ENCODE measurements around the gene TPRG1. TPM values are rescaled to one million over a fixed set of nuclear protein-coding genes. Genes with fewer than 3 reads are reported as not detected.

TPRG1 gene
- total RNA-seq, 1 experiment from 2014 or later: 0.35 TPM

- Histone ChIP-seq H3K36me3 (replicated peaks; ENCODE audit: control insufficient read depth, insufficient read depth, low read length) (no peaks in the 10 kb centered on the region), H3K27me3 (ENCODE audit: control insufficient read depth, insufficient read depth, low read length) (no peaks in the 10 kb centered on the region), H3K4me3 (ENCODE audit: insufficient read depth, low read depth, low read length) (no peak overlapping the region)
- DNase-seq: no peak
Measured at GRCh38 chr3:189273736-189274135, 102.0 kb downstream of the TPRG1 start.

- no peak overlapping the region for H3K4me3 ChIP-seq (ENCODE audit: insufficient read depth, low read depth, low read length)
- H3K36me3 ChIP-seq (replicated peaks; ENCODE audit: control insufficient read depth, insufficient read depth, low read length): no peaks in the 10 kb centered on the region
- no peaks in the 10 kb centered on the region for H3K27me3 ChIP-seq (ENCODE audit: control insufficient read depth, insufficient read depth, low read length)
- no peak for DNase-seq
Measured at GRCh38 chr3:189275182-189275581, 103.4 kb downstream of the TPRG1 start.

- no peaks in the 10 kb centered on the region for H3K27me3 ChIP-seq (ENCODE audit: control insufficient read depth, insufficient read depth, low read length)
- H3K4me3 ChIP-seq (ENCODE audit: insufficient read depth, low read depth, low read length): no peak overlapping the region
- H3K36me3 ChIP-seq (replicated peaks; ENCODE audit: control insufficient read depth, insufficient read depth, low read length): no peaks in the 10 kb centered on the region
- DNase-seq: no peak
Measured at GRCh38 chr3:189275852-189276251, 104.1 kb downstream of the TPRG1 start.

DNA sequence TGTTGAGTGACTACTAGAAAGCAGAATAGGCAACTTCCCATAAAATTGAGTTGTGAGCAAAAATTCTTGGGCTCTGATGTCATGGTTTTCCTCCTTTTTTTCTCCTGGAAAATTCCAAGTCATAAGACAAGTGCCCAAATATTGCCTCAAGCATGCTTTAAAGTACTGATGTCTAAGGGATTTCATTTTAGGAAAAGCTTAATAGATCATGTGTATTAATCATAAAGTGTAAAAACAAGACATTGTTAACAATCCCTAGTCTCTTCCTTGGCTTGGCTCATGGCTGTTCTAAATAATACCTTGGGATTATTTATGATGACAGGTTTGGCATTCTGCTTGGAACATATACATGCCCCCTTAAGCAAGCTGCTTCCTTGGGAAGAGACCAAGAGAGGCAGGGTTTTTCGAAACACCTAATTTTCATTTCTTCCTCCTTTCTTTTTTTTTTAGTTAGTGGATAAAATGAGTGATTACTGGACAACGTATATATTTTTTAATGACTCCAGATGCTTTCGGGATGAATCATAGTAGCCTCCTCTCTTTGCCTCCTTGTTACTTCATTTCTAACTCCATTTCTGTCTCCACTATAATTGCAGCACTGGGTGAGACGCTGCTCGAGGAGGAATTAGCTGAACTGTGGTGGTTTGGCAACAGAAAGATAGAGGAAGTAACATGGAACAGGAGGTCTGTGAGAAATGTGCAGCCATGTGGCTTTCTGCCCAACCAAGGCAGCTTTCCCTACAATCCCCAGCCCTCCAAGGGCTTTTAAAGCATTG, 104.9 kb downstream of the TPRG1 start:
- Histone ChIP-seq H3K27me3 (ENCODE audit: control insufficient read depth, insufficient read depth, low read length) (no peaks in the 10 kb centered on the region), H3K36me3 (replicated peaks; ENCODE audit: control insufficient read depth, insufficient read depth, low read length) (no peaks in the 10 kb centered on the region), H3K4me3 (ENCODE audit: insufficient read depth, low read depth, low read length) (no peak overlapping the region)
- DNase-seq: no peak

GRCh38 chr3:189277711-189278110, 105.9 kb downstream of the TPRG1 start:
- Histone ChIP-seq H3K27me3 (ENCODE audit: control insufficient read depth, insufficient read depth, low read length) (no peaks in the 10 kb centered on the region), H3K36me3 (replicated peaks; ENCODE audit: control insufficient read depth, insufficient read depth, low read length) (no peaks in the 10 kb centered on the region), H3K4me3 (ENCODE audit: insufficient read depth, low read depth, low read length) (no peak overlapping the region)
- DNase-seq: no peak

- no peaks in the 10 kb centered on the region for H3K27me3 ChIP-seq (ENCODE audit: control insufficient read depth, insufficient read depth, low read length)
- H3K4me3 ChIP-seq (ENCODE audit: insufficient read depth, low read depth, low read length): no peak overlapping the region
- no peak for DNase-seq
- no peaks in the 10 kb centered on the region for H3K36me3 ChIP-seq (replicated peaks; ENCODE audit: control insufficient read depth, insufficient read depth, low read length)
Measured at GRCh38 chr3:189278221-189278620, 106.5 kb downstream of the TPRG1 start.

GRCh38 chr3:189282189-189282588, 110.4 kb downstream of the TPRG1 start:
- Histone ChIP-seq H3K27me3 (ENCODE audit: control insufficient read depth, insufficient read depth, low read length) (no peaks in the 10 kb centered on the region), H3K36me3 (replicated peaks; ENCODE audit: control insufficient read depth, insufficient read depth, low read length) (no peaks in the 10 kb centered on the region), H3K4me3 (ENCODE audit: insufficient read depth, low read depth, low read length) (no peak overlapping the region)
- no peak for DNase-seq

DNA sequence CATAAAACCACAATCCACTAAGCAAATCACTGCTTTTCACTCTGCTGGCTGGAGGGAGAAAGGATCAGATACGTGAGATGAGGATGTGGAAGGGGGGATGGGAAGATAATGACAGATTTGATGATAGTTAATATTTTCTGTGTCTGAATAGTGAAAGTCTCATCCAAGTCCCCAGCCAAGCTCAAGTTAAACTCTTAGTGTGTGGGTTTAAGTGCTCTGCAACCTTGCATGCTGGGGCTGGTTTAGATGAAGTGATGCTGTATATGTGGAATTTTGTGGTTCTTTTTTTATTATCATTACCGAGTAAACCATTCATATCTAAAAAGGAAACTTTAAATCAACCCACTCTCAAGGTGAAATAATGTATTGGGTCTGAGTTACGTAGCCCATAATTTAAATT, 111.0 kb downstream of the TPRG1 start:
- no peaks in the 10 kb centered on the region for H3K27me3 ChIP-seq (ENCODE audit: control insufficient read depth, insufficient read depth, low read length)
- no peak for DNase-seq
- H3K36me3 ChIP-seq (replicated peaks; ENCODE audit: control insufficient read depth, insufficient read depth, low read length): no peaks in the 10 kb centered on the region
- H3K4me3 ChIP-seq (ENCODE audit: insufficient read depth, low read depth, low read length): no peak overlapping the region

GRCh38 chr3:189286188-189286587, 114.4 kb downstream of the TPRG1 start:
- H3K27me3 ChIP-seq (ENCODE audit: control insufficient read depth, insufficient read depth, low read length): no peaks in the 10 kb centered on the region
- H3K36me3 ChIP-seq (replicated peaks; ENCODE audit: control insufficient read depth, insufficient read depth, low read length): no peaks in the 10 kb centered on the region
- no peak for DNase-seq
- H3K4me3 ChIP-seq (ENCODE audit: insufficient read depth, low read depth, low read length): no peak overlapping the region

GRCh38 chr3:189286916-189287315, 115.1 kb downstream of the TPRG1 start:
- H3K27me3 ChIP-seq (ENCODE audit: control insufficient read depth, insufficient read depth, low read length): no peaks in the 10 kb centered on the region
- H3K4me3 ChIP-seq (ENCODE audit: insufficient read depth, low read depth, low read length): no peak overlapping the region
- DNase-seq: no peak

DNA sequence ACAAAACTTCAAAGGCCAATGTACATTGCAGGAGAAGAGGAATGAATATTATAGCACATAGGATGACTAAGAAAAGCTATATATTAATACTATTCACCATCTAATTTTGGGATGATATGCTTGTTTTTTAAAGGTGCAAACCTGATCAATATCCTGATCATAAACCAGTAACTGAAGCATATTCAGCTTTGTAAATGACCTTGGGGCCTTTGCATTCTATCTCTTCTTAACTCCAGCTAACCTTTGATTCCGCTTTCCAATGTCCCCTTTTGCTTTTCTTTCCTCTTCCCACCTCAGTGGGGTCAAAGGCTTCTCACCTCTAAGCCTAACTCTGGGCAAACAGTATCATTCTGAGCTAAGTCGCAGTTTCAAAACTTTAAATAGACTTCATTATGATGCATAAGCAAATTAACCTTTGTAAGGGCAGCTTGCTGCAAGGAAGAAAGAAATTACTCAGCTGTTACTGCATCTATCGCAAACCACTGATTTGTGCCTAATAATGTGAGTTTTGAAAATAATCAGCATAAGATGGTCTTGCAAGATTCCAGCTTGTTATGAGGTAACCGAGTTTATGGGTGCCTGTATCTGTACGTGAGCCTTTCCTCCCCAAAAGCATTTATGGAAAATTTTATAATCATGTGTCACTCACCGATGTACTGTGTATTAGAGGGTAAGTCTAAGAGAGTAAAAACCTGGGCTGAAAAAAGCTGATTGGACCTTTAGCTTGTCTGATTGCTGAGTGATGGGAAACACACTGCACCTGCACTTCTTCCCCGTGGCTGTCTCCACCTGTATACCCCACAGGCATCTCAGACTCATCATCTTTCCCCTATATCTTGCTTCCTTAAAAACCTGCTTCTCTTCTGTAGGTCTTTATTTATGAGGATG, 116.8 kb downstream of the TPRG1 start:
- no peak for DNase-seq
- H3K27me3 ChIP-seq (ENCODE audit: control insufficient read depth, insufficient read depth, low read length): no peaks in the 10 kb centered on the region
- no peaks in the 10 kb centered on the region for H3K36me3 ChIP-seq (replicated peaks; ENCODE audit: control insufficient read depth, insufficient read depth, low read length)
- no peak overlapping the region for H3K4me3 ChIP-seq (ENCODE audit: insufficient read depth, low read depth, low read length)

More at GRCh38 chr3:189286916-189287315, 115.1 kb downstream of the TPRG1 start:
- no peaks in the 10 kb centered on the region for H3K36me3 ChIP-seq (replicated peaks; ENCODE audit: control insufficient read depth, insufficient read depth, low read length)

DNA sequence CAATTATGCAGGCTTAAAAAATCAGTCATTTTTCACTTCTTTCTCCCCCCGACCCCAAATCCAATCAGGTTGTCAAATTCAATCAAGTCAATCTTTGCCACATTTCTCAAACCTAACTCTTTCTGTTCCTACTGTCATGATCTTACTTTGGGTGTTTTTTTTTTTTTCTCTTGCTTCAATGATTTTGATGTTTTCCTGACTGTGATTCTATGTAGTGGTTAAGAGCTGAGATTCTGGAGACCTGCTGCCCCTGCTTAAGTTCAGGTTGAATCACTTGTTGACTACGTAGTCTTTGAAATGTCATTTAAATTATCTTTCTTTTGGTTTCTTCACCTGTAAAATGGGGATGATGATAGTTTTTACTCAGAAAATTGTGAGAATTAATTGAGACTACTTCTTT, 117.5 kb downstream of the TPRG1 start:
- no peak overlapping the region for H3K4me3 ChIP-seq (ENCODE audit: insufficient read depth, low read depth, low read length)
- H3K36me3 ChIP-seq (replicated peaks; ENCODE audit: control insufficient read depth, insufficient read depth, low read length): no peaks in the 10 kb centered on the region
- no peak for DNase-seq
- no peaks in the 10 kb centered on the region for H3K27me3 ChIP-seq (ENCODE audit: control insufficient read depth, insufficient read depth, low read length)

GRCh38 chr3:189292667-189293484, 121.1 kb downstream of the TPRG1 start:
- no peak for DNase-seq
- H3K4me3 ChIP-seq (ENCODE audit: insufficient read depth, low read depth, low read length): no peak overlapping the region
- H3K27me3 ChIP-seq (ENCODE audit: control insufficient read depth, insufficient read depth, low read length): no peaks in the 10 kb centered on the region
- H3K36me3 ChIP-seq (replicated peaks; ENCODE audit: control insufficient read depth, insufficient read depth, low read length): no peaks in the 10 kb centered on the region

DNA sequence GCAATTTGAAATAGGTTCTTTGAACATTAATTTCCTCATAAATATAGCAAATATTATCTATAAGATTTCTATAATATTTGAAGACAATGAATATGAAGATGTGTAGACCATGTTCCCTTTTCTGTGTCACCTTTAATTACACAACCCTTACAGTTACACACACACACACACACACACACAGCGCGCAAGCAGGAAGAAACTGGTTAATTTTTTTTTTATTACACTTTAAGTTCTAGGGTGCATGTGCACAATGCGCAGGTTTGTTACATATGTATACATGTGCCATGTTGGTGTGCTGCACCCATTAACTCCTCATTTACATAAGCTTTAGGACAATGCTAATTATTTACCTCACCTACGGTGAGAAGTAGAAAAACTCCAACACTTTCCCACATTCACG, 122.9 kb downstream of the TPRG1 start:
- no peak overlapping the region for H3K4me3 ChIP-seq (ENCODE audit: insufficient read depth, low read depth, low read length)
- no peaks in the 10 kb centered on the region for H3K27me3 ChIP-seq (ENCODE audit: control insufficient read depth, insufficient read depth, low read length)
- no peaks in the 10 kb centered on the region for H3K36me3 ChIP-seq (replicated peaks; ENCODE audit: control insufficient read depth, insufficient read depth, low read length)
- no peak for DNase-seq

Data from H7 (cell line).